Measurements from ENCODE around the gene PREB. TPM values are rescaled to one million over a fixed set of nuclear protein-coding genes. Genes with fewer than 3 reads are reported as not detected.

Gene PREB
- total RNA-seq, 1 donor from 2014 or later: 48.9 TPM

DNA sequence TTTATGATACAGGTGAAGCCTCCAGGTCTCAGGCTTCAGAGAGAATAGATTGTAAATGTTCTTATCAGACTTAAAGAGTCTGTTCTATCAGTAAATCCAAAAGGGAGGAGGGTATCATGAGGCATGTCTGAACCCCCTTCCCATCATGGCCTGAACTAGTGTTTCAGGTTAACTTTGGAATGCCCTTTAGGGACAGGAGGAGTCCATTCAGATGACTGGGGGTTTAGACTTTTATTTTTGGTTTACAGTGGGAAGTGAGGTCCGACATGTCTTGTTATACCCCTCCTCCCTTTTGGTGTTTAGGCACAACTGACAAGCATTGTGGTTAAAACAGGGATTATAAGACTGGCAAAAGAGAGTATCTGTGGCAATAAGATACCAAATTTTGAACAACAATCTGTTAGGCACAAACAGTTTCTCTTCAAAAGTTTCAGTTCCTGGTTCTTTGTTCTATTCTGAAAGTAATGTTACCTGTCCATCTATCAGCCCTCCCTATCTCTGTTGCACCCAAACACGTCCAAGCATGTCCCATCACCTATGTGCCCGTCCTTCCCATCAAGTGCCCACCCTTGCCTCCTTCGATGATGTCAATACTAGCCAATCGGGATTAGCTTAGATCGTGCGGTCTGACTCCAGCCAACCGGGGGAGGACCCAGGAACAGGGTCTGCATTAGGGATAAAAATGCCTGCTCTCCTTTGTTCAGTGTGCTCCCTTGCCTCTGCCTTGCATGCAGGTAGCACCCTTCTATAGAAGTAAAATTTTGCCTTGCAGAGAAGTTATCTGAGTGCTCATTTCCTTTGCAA lies 30.7 kb upstream of the PREB start:
- FAIRE-seq: no peak

DNA sequence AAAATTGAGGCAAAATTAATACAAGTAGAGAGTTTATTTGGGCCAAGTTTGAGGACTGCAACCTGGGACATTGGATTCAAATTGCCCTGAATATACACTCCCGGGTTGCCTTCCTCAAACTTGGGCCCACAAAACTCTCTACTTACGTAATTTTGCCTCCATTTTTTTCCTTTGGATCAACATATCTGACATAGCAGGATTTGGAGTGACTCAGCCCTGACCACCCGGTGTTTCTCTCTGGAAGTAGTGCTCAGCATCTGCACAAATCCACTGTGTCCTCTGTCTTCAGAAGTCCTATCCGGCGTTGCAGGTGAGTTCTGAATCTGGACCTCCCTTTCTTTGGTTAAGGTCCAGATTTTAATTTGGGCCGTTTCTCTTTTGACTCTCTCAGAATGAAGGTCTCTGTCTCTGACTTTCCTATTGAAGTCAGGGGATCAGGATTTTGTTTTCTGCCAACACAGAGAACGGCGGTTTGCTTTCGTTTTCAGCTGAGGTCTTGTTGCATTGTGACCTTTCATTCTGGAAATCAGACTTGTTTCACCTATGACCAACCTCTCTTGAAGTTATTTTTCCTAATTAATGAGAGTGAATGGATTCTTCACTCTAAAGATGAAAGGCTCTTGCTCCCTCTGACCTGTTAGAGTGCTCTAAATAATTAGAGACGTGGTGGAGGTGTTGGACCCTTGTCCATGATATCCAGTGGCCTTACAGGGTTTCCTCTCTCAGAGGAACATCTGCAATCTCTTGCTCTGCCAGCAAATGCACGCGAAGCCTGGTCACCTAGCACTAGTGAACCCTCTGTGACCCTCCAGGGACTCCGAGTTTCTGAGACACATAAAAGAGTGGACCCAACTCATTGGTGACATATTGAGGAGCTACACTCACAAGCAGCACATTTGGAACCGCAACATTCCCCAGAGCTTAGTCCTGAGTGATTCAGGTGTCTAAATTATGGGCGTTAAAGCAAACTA lies 28.0 kb upstream of the PREB start:
- no peaks in the 10 kb centered on the region for H4K20me1 ChIP-seq (ENCODE audit: insufficient read depth, low read length)
- no peak overlapping the region for H3K4me3 ChIP-seq (ENCODE audit: insufficient read depth, low read depth, low read length)
- Mint-ChIP-seq H3K9me3 (ENCODE audit: unreplicated experiment) (no peaks in the 10 kb centered on the region), H3K4me1 (ENCODE audit: low read depth, unreplicated experiment) (no peaks in the 10 kb centered on the region), H3K36me3 (ENCODE audit: low read depth, unreplicated experiment) (no peaks in the 10 kb centered on the region), H3K27me3 (ENCODE audit: low read depth, unreplicated experiment) (peaks cover 12% of the 10 kb centered on the region), H3K27ac (ENCODE audit: unreplicated experiment) (peak overlapping the region; percentile 47), H3K4me3 (ENCODE audit: unreplicated experiment) (no peak overlapping the region)
- no peaks in the 10 kb centered on the region for H3K9me3 ChIP-seq (ENCODE audit: insufficient read depth, low read depth, low read length)
- no peak for DNase-seq (ENCODE audit: low read depth)
- H3K36me3 ChIP-seq (ENCODE audit: insufficient read depth, low read length): no peaks in the 10 kb centered on the region
- H3K4me1 ChIP-seq (ENCODE audit: insufficient read depth, low read length): no peaks in the 10 kb centered on the region
- H3K4me2 ChIP-seq (ENCODE audit: low read length): no peak overlapping the region
- no peak for FAIRE-seq
- H3K79me2 ChIP-seq (ENCODE audit: insufficient read depth, low read length): no peaks in the 10 kb centered on the region
- no peak overlapping the region for H3K27ac ChIP-seq (ENCODE audit: low read depth, low read length)
- H2AFZ ChIP-seq (ENCODE audit: low read depth, low read length): no peak overlapping the region
- peaks cover 5% of the 10 kb centered on the region for H3K27me3 ChIP-seq (ENCODE audit: insufficient read depth, low read length)
- no peak overlapping the region for H3K9ac ChIP-seq (ENCODE audit: low read length)
- TF ChIP-seq, protein P1, sequence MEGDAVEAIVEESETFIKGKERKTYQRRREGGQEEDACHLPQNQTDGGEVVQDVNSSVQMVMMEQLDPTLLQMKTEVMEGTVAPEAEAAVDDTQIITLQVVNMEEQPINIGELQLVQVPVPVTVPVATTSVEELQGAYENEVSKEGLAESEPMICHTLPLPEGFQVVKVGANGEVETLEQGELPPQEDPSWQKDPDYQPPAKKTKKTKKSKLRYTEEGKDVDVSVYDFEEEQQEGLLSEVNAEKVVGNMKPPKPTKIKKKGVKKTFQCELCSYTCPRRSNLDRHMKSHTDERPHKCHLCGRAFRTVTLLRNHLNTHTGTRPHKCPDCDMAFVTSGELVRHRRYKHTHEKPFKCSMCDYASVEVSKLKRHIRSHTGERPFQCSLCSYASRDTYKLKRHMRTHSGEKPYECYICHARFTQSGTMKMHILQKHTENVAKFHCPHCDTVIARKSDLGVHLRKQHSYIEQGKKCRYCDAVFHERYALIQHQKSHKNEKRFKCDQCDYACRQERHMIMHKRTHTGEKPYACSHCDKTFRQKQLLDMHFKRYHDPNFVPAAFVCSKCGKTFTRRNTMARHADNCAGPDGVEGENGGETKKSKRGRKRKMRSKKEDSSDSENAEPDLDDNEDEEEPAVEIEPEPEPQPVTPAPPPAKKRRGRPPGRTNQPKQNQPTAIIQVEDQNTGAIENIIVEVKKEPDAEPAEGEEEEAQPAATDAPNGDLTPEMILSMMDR (IDR thresholded peaks at IDR 0.05; ENCODE audit: insufficient read depth, low read depth, low read length): no peak
- TF ChIP-seq EZH2 (IDR thresholded peaks at IDR 0.05; ENCODE audit: insufficient read depth, low read length): no peak

More for the DNA sequence above, 30.7 kb upstream of the PREB start:
- H3K27ac Mint-ChIP-seq (ENCODE audit: unreplicated experiment): no peak overlapping the region
- no peak overlapping the region for H3K4me3 Mint-ChIP-seq (ENCODE audit: unreplicated experiment)
- H3K9ac ChIP-seq (ENCODE audit: low read length): no peak overlapping the region
- no peaks in the 10 kb centered on the region for H3K79me2 ChIP-seq (ENCODE audit: insufficient read depth, low read length)
- no peaks in the 10 kb centered on the region for H3K9me3 Mint-ChIP-seq (ENCODE audit: unreplicated experiment)
- no peak overlapping the region for H2AFZ ChIP-seq (ENCODE audit: low read depth, low read length)
- H4K20me1 ChIP-seq (ENCODE audit: insufficient read depth, low read length): no peaks in the 10 kb centered on the region
- H3K36me3 ChIP-seq (ENCODE audit: insufficient read depth, low read length): no peaks in the 10 kb centered on the region
- H3K9me3 ChIP-seq (ENCODE audit: insufficient read depth, low read depth, low read length): no peaks in the 10 kb centered on the region
- no peaks in the 10 kb centered on the region for H3K4me1 ChIP-seq (ENCODE audit: insufficient read depth, low read length)
- no peaks in the 10 kb centered on the region for H3K36me3 Mint-ChIP-seq (ENCODE audit: low read depth, unreplicated experiment)
- DNase-seq (ENCODE audit: low read depth): no peak
- no peak overlapping the region for H3K4me3 ChIP-seq (ENCODE audit: insufficient read depth, low read depth, low read length)
- peaks cover 7% of the 10 kb centered on the region for H3K27me3 ChIP-seq (ENCODE audit: insufficient read depth, low read length)
- H3K4me2 ChIP-seq (ENCODE audit: low read length): no peak overlapping the region
- no peak overlapping the region for H3K27ac ChIP-seq (ENCODE audit: low read depth, low read length)
- H3K4me1 Mint-ChIP-seq (ENCODE audit: low read depth, unreplicated experiment): no peaks in the 10 kb centered on the region
- no peak for TF ChIP-seq EZH2 (IDR thresholded peaks at IDR 0.05; ENCODE audit: insufficient read depth, low read length)
- TF ChIP-seq, protein P1 (IDR thresholded peaks at IDR 0.05; ENCODE audit: insufficient read depth, low read depth, low read length): no peak
- H3K27me3 Mint-ChIP-seq (ENCODE audit: low read depth, unreplicated experiment): peaks cover 10% of the 10 kb centered on the region
